CD4-positive, alpha-beta T cell treated with Interleukin-17A for 4 hours (primary cell): ENCODE results near the gene DNAH7.

Experiments
- DNase-seq: peaks from one replicate; pipeline ENCODE4 v3.0.0-alpha.2; 2020; ENCODE audit warnings: mixed read lengths

The DNAH7 gene

DNA sequence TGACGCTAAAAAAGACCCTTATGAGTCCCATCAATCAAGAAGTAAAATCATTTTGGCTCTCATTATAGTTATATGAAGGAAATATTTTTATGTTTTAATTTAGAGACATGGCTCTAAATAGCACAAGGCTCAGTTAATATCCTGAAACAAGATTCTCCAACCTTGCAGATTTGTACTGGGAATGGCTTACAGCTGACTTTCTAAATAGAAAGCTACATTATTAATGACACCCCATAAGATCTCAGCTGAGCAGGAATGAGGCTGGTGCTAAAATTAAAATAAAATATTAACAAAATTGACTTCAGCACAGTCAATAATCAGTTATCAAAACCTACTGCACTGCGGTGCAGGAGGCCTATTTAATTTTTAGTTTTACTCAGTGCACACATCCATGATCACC is 274.8 kb downstream of the DNAH7 start:
- no peak for DNase-seq

DNA sequence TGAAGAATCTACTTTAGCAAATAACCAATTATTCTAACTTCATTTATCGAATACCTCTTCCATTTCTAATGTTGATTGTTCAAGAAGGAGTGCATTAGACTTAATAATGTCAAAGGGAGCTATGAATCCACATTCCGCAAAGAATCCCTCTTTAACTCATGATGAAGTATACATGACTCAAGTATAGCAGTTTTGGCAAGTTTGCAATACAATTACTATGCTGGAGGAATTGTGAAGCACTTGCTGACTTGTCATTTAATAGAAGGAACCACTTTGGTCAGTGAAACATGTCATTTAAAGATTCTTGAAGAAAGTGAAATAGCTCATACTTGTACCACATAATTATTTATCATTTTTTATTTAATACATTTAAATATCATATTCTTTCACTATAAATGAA is 286.5 kb downstream of the DNAH7 start:
- DNase-seq = no peak

DNA sequence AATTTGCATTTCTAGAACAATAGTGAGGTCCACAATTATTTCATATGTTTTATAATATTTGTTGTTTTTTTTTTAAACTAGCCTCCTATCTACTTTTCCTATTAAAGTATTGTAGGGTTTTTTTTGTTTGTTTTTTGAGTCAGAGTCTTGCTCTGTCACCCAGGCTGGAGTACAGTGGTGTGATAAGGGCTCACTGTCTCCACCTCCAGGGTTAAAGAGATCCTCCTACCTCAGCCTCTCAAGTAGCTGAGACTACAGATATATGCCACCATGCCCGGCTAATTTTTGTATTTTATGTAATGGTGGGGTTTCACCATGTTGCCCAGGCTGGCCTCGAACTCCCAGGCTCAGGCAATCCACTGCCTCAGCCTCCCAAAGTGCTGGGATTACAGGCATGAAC is 289.1 kb downstream of the DNAH7 start:
- DNase-seq = no peak

DNA sequence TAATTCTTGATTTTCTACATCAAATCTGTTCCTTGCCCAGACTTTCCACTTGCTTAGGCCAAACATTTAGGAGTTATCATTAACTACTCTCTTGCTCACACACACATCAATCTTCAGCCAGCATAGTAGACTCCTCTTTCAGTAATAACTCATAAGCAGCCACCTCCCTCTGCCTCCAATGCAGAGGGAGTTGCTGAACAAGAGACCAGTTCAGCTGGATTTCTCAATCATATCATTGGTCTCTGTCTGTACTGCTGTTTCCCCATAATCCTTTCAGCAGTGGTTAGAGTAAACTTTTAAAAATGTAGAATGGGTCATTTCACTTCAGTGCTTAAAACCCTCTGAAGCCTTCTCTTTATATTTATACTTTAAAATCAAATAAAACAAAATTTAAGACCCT is 298.7 kb downstream of the DNAH7 start:
- DNase-seq = no peak

DNA sequence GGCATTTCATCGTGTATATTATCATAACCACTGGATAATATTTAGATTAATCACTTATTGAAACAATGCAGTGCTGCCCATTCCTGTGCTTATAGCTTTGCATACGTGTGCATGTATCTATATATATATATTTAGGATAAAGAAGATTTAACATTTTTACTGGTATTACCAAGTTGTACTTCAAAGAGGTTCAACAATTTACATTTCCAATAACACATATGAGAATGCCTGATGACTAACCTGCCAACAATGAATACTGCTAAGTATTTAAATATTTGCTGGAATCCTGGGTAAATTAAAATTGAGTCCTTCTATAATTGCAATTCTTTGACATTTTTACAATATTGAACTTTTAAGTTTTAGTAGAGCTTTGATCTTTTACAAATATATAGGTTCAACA is 300.2 kb downstream of the DNAH7 start:
- no peak for DNase-seq

DNA sequence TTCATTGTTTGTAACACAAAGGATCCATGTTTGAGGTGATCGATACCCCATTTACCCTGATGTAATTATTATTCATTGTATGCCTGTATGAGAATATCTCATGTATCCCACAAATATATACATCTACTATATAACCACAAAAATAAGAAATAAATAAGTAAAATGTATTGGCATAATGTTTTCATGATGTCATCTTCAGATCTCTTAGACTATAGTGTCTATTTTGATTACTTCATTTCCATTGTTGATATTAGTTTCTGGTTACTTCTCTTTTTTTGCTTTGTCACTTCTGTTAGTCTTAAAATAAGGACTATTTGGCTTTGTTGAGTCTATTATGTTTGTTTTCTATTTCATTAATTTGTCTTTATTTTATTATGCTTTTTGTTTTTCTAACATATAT is 301.9 kb downstream of the DNAH7 start:
- DNase-seq = no peak

DNA sequence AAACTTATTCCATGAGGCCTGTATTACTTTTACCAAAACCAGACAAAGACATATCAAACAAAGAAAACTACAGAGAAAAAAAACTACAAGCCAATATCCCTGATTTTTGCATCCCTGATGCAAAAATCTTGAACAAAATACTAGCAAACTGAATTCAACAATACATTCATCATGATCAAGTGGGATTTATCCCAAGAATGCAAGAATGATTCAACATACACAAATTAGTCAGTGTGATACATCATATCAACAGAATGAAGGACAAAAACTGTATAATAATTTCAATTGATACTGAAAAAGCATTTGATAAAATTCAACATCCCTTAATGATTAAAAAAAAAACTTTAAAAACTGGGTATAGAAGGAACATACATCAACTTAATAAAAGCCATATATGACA is 304.8 kb downstream of the DNAH7 start:
- no peak for DNase-seq

DNA sequence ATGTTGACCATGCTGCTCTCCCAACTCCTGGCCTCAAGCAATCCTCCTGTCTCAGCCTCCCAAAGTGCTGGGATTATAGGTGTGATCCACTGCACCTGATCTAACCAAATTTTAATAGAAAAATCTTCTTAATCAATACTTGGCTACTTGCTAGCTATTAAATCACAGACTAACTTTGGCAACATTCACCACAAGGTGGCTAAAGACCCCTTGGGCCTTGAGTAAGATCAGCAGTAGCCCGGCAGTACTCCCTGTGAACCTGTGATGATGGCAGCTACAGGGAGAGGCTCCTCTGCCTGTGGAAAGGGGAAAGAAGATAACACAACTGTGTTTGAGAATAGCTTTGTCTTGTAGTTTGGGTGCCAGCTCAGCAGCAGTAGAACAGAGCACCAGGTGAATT is 308.8 kb downstream of the DNAH7 start:
- DNase-seq = no peak

DNA sequence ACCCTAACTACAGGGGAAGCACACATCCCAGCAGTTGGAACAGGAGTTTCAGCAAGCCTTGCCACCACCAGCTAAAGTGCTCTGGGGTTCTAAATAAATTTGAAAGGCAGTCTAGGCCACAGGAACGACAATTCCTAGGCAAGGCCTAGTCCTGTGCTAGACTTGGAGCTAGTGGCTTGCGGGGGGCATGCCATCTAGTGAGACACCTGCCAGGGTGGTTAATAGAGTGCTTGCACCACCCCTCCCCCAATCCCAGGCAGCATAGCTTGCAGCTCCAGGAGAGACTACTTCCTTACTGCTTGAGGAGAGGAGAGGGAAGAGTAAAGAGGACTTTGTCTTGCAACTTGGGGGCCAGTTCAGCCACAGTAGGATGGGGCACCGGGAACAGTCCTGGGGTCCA is 309.8 kb downstream of the DNAH7 start:
- DNase-seq = no peak

DNA sequence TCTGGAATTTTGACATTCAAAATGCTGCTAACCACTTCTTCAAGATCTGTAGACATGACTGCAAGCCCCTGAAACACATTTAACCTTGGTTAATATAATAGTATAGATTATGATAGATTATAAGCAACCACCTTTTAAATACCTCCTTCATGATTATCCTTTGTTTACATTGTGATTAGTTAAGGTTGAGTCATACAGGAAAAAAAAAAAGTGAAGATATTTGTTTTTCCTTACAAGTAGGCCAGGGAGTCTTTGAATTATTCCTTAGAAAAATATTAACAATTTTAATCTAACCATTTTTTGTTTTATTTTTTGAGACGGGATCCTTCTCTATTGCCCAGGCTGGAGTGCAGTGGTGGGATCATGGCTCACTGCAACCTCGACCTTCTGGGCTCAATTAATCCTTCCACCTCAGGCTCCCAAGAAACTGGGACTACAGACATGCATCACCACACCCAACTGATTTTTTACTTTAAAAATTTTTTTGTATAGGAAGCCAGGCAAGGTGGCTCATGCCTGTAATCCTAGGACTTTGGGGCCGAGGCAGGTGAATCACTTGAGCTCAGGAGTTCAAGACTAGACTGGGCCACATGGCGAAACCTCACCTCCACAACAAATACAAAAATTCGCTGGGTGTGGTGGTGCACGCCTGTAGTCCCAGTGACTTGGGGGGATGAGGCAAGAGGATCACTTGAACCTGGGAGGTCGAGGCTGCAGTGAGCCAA is 312.3 kb downstream of the DNAH7 start:
- DNase-seq = no peak

DNA sequence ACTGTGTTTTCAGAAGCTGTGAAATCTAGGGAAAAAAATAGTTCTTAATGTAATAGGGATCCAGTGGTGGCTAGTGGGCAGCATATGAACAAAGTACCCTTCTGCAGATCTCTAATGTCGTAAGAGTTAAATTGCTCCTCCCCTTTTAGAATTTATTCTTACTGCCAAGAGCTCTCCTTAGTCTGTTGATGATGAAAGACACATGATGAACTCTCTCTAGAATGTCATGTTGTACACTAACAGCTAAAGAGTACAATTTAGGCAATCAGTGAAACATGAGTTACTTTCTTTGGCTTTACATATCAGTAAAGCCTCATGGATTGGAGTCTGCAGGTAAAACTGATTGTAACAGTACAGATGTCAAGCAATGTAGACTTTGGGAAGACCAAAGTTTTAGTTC is 327.4 kb downstream of the DNAH7 start:
- no peak for DNase-seq

DNA sequence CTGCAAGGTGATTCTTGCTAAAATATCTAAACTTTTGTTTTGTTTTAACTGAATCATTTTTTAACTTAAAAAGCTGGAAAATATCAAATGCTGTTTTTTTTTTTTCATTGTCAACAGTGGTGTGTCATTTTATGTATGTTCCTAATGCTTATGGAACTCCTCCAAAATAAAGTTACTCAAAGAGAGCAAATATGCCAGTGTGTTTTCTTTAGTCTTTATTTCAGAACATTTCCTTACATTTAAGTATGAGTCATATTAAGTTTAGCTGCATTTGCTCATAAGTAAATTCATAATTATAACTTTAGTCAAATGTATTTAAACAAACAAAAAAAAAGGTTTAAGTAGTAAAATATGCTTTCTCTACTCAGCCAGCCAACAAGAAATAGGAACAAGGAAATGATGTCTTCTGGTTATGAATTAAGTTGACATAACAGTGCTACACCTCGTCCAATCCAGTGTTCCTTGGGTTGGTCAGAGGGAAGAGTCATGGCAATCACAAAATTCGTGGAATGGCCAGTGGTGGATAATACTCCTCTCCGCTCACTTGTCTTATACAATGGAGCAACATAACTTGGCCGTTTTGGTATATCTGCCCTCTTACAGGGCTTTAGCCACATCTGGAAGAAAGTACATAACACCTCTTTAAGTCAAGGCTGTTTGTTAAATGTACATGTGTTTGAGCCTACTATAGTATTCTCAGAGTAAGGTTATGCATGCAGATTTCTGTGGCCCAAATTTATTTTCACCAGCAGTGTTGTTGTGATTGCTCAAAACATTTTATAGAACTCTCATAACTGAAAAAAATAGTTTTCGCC is 330.9 kb downstream of the DNAH7 start:
- DNase-seq = no peak

DNA sequence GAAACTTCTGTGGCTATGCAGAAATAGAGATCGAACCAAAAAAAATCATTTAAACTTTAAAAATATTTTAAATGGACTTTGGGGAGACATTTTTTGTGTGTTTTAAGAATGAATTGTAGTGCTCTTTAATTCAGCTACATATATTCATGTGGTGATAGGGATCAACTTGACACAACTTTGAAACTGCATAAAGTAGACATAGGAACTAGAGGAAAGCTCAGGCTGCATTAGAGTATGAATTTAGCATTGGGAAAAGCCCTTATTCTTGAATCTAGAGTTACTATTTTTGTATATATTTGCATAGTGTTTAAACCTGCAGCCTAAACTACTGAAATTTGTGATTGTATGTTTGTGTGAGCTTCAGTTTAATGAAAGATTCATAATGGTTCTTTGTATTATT is 333.3 kb downstream of the DNAH7 start:
- no peak for DNase-seq

DNA sequence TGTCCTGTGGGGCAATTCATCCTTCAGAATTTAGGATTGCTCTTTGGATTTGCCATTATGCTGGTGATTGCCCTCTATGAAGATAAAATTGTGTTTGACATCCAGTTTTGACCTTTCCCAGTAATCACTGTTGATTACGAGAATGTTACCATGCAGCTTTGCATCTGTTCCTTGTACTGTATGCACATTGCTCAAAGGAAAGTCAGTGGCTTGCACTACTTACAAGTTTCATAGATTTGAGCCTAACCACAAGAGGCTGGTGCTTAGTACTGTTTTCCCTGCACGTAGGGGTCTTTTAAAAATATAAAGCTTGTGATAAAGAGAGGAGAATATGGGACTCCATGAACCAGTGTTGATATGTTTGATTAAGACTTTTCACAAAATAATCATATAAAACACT is 333.7 kb downstream of the DNAH7 start:
- DNase-seq = no peak

DNA sequence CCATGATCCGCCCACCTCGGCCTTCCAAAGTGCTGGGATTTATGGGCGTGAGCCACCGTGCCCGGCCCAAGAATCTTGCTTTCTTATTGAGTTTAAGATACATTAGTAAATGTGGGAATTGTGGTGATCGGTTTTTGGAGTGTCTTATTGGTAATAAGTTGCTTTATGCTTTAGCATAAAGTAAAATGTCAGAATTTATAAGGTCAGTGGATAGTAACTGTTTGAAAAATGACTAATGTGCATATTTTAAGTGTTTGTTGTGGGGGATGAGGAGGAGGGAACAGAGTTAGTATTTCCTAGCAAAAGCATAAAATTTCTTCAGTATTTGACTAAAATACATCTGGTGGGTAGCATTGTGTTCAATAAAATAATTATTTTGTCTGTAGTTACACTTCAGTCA is 334.2 kb downstream of the DNAH7 start:
- DNase-seq = no peak

DNA sequence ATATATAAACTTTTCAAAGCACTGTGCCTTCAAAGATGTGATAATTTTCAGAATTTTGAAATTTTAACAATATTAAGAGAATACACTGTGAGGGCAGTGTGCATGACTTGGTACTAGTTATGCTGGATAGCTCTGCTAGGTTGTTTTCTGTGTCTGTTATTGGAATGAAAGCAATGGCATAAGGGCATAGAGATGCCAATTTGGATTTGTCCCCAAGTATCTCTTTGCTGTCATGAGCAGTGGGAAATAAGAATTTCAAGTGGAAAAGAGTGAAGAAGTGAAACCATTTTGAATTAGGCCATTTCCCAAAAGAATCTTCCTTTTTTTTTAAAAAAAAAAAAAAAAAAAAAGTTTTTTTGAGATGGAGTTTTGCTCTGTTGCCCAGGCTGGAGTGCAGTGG is 334.8 kb downstream of the DNAH7 start:
- DNase-seq = no peak

DNA sequence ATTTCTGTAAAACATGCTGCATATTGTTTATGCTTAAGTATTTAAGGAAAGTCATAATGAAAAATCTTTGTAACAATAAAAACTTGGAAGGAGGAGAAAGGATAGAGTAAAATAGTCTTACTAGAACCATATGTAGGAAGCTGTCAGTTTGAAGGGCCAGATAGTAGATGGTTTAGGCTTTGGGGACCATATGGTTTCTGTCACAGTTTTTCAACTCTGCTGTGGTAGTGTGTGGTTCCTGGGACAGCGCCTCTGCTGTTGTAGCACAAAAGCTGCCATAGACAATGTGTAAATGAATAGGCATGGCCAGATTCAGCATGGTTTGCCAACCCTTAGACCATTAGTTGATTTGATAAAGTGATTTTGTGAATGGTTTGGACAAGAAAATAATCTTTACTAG is 336.1 kb downstream of the DNAH7 start:
- no peak for DNase-seq

DNA sequence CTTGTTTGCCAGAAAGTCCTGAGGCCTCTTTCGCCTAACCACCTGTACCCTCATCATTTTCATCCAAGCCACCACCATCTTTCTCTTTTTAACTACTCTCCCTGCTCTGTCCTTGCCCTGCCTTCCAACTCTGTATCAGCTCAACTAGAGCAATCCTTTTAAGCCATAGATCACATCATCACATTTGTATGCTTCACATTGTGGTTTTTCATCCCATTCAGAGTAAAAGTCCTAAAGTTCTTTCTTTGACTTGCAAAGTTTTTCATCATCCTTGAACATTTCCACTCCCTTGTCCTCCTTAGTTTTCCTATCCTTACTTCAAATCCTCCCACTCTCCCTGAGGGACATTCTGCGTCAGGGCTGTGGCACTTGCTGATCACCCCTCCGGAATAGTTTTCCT is 337.7 kb downstream of the DNAH7 start:
- no peak for DNase-seq

DNA sequence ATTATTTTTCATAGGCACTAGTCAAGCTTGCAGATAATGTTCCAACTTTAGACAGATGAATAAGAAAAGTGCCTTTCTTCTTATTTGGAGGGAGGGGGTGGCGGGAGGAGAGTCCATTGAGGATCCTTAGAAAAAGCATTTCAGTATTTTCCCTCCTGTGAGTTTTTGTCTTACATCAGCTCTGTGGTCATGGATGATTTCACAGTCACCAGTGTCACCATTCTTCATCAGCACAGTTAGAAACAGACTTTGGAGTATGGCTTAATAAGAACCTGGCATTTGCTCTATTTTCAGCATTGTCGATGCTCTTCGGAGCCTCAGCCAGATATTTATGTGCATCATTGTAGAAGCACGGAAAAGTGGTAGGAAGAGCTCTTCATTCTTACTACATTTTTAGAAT is 341.5 kb downstream of the DNAH7 start:
- no peak for DNase-seq

DNA sequence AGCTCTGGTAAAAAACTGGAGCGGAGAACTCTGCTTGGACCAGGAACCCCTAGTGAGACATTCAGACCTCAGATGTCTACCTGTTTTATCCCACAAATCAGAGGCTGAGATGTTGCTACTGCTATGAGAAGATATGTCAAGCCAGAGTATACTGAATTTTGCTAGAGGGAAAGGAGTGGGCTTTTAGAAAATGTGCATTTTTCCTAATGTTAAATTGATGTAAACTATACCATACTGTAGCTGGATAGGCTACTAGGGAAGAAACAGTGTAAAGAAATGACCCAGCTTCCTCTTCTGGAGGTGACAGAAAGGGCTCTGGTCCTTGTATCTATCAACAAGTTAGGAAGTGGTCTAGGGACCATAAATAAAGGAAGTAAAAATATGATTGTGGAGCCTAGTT is 346.6 kb downstream of the DNAH7 start:
- no peak for DNase-seq

DNA sequence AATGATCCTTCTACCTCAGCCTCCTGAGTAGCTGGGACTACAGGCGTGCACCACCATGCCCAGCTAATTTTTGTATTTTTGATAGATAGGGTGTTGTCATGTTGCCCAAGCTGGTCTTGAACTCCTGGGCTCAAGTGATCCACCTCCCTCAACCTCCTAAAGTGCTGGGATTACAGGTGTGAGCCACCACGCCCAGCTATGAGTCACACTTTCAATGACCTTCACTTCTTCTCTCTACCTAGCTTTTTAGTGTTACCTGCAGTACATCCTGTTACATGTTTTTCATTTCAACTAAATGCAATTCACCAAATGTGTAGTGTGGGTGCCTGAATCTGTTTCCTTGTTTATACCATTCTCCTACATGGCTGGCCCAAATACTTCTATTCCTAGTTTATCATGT is 347.6 kb downstream of the DNAH7 start:
- DNase-seq = no peak

DNA sequence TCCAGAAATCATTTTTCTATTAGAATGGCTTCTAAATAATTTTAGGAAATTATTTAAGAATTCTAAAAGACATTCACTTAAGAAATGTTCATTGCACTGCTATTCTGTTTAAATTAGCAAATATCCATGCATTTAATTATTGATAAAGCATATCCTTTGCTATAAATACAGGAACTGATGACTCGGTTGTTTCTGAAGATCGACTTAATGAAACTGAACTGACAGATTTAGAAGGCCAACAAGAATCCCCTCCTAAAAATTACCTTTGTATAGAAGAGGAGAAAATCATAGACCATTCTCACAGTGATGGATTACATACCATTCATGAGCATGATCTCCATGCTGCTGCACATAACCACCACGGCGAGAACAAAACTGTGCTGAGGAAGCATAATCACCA is 352.2 kb downstream of the DNAH7 start:
- no peak for DNase-seq

DNA sequence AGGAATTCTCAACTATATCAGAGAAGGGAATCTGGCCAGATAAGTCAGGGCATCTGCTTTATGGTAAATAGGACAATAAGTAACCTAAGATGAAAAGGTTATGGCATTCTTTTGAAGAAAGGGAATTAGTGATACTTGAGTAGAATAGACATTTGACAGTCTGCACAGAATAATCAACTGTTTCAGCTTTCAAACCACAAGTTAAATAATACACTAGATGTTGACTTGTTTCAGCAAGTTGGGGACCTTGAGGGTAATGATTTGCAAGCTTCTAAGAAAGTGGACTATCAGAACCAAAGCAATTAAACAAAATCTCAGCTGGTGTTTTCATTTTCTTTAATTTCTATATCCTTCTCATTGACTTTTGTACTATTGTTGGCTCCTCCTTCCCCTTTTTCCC is 357.2 kb downstream of the DNAH7 start:
- DNase-seq = no peak

DNA sequence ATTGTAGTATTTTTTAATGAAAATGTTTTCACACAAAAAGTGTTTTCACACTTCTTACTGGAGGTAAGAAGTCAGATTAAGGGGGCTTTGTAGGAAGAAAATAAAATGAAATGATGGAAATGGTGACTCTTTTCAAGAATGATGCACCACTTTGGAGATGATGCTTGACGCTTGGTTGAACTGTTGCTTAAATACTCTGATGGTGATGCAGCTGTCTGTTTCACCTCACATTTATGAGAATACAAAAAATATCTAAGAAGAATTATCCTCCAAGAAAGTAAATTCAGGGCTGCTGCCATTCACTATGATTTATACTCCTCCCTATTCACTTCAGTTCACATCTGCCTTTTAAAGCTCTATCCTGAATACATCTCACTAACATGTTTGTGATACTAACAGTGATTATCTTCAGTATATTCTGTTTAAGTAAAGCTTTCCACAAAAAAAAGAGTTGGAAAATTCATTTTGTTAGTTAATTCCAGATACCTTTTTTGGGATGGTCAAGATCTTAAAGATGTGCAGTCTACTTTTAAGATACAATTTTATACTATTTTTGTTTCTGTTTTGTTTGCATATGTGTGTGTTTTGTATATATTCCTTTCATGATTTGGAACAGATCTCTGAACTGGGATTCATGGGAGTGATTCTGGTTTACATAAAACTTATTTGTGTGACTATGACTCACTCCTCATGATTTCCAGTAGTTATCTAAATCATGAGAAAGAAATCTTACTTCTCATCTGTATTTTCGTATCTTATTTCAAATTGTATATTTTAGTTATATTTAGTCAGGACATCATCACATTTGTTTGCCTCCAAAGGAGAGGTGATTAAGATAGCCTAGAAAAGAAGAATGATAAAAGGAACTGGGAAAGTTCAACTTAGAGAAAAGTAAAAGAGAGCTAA is 358.5 kb downstream of the DNAH7 start:
- no peak for DNase-seq
